ENCODE results near the gene NHLRC4. TPM values are rescaled to one million over a fixed set of nuclear protein-coding genes. Genes with fewer than 3 reads are reported as not detected.

NHLRC4 gene
- total and polyA plus RNA-seq, 2 of the 13 experiments (the other 11 are each of a cell fraction or from before 2014, with no cell fraction given): 0.40 to 0.59 TPM

DNA sequence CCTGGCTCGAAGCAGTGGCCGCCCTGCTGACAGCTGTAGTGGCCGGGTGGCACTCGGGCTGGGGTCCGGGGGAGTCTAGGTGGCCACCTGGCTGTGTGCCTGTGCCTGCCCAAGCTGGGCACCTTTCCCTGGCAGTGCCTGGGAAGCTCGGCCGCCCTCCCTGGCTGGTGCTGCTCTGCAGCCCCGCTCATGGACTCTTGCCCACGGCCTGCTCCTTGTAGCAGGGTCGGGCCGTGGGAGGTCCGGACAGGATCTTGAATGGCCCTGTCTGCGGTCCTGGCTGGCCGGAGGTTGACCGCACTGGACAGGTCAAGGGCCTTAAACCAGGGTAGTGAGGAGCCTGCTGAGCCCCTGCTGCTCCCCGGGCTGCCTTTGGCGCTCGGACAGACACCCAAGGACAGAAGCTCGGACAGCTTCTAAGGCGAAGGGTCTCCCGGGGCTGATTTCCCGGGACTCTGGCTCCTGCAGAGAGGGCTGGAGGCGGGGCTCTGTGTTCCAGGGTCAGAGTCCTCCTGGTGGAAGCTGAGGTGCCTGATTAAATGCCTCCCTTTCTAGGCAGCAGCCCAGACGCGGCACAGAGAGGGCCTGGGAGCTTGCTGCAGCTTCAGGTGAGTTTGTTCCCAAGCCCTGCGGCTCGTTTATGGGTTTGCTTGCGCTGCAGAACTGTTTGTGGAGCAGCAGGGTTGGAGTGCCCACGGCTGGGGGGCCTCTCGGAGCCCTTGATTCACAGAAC lies 33.2 kb upstream of the NHLRC4 start (continued):
- TF ChIP-seq, protein P1, sequence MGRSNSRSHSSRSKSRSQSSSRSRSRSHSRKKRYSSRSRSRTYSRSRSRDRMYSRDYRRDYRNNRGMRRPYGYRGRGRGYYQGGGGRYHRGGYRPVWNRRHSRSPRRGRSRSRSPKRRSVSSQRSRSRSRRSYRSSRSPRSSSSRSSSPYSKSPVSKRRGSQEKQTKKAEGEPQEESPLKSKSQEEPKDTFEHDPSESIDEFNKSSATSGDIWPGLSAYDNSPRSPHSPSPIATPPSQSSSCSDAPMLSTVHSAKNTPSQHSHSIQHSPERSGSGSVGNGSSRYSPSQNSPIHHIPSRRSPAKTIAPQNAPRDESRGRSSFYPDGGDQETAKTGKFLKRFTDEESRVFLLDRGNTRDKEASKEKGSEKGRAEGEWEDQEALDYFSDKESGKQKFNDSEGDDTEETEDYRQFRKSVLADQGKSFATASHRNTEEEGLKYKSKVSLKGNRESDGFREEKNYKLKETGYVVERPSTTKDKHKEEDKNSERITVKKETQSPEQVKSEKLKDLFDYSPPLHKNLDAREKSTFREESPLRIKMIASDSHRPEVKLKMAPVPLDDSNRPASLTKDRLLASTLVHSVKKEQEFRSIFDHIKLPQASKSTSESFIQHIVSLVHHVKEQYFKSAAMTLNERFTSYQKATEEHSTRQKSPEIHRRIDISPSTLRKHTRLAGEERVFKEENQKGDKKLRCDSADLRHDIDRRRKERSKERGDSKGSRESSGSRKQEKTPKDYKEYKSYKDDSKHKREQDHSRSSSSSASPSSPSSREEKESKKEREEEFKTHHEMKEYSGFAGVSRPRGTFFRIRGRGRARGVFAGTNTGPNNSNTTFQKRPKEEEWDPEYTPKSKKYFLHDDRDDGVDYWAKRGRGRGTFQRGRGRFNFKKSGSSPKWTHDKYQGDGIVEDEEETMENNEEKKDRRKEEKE (IDR thresholded peaks at IDR 0.05): no peak
- no peak for TF ChIP-seq ZSCAN22 (CRISPR knock-in tag; IDR thresholded peaks at IDR 0.05)
- TF ChIP-seq AKAP8 (CRISPR knock-in tag; IDR thresholded peaks at IDR 0.05): peak; percentile 70; the same call in 1 of the 2 replicates
- TF ChIP-seq PHF5A (CRISPR knock-in tag; IDR thresholded peaks at IDR 0.05; ENCODE audit: low read depth, unreplicated experiment): no peak
- 0 out of 2 replicates have a peak, but pooled peaks have one; percentile 61 for TF ChIP-seq NRL (CRISPR knock-in tag; IDR thresholded peaks at IDR 0.05; ENCODE audit: borderline replicate concordance)
- TF ChIP-seq ZNF839 (CRISPR knock-in tag; IDR thresholded peaks at IDR 0.05; ENCODE audit: borderline replicate concordance): 0 out of 2 replicates have a peak, but pooled peaks have one; percentile 21
- no peak for TF ChIP-seq SUZ12 (IDR thresholded peaks at IDR 0.05; ENCODE audit: low read depth, low read length)
- no peak for TF ChIP-seq ZNF558 (CRISPR knock-in tag; IDR thresholded peaks at IDR 0.05; ENCODE audit: borderline replicate concordance)
- no peak for TF ChIP-seq PRMT3 (CRISPR knock-in tag; IDR thresholded peaks at IDR 0.05; ENCODE audit: borderline replicate concordance, low read depth)
- TF ChIP-seq JUND (CRISPR knock-in tag; IDR thresholded peaks at IDR 0.05): no peak
- no peak for TF ChIP-seq ZNF557 (CRISPR knock-in tag; IDR thresholded peaks at IDR 0.05)
- TF ChIP-seq TCF7 (IDR thresholded peaks at IDR 0.05; ENCODE audit: low read depth): no peak
- TF ChIP-seq PAX8 (CRISPR knock-in tag; IDR thresholded peaks at IDR 0.05; ENCODE audit: borderline replicate concordance): no peak
- no peak for TF ChIP-seq ZNF17 (CRISPR knock-in tag; IDR thresholded peaks at IDR 0.05)
- no peak for TF ChIP-seq MAFK (conservative IDR thresholded peaks at IDR 0.05 in 1 of 2, IDR thresholded peaks at IDR 0.05 in 1 of 2; ENCODE audit: low read length in 2 of 2)
- TF ChIP-seq SETDB1 (CRISPR knock-in tag; IDR thresholded peaks at IDR 0.05; ENCODE audit: borderline replicate concordance): no peak
- no peak for TF ChIP-seq ZNF44 (CRISPR knock-in tag; IDR thresholded peaks at IDR 0.05)
- TF ChIP-seq ZKSCAN8 (CRISPR knock-in tag; IDR thresholded peaks at IDR 0.05; ENCODE audit: borderline replicate concordance): no peak
- no peak for TF ChIP-seq ZNF644 (CRISPR knock-in tag; IDR thresholded peaks at IDR 0.05; ENCODE audit: low read depth)
- TF ChIP-seq, protein P2, sequence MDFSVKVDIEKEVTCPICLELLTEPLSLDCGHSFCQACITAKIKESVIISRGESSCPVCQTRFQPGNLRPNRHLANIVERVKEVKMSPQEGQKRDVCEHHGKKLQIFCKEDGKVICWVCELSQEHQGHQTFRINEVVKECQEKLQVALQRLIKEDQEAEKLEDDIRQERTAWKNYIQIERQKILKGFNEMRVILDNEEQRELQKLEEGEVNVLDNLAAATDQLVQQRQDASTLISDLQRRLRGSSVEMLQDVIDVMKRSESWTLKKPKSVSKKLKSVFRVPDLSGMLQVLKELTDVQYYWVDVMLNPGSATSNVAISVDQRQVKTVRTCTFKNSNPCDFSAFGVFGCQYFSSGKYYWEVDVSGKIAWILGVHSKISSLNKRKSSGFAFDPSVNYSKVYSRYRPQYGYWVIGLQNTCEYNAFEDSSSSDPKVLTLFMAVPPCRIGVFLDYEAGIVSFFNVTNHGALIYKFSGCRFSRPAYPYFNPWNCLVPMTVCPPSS (IDR thresholded peaks at IDR 0.05): no peak
- no peak for TF ChIP-seq EEA1 (CRISPR knock-in tag; IDR thresholded peaks at IDR 0.05; ENCODE audit: borderline replicate concordance)
- TF ChIP-seq HNRNPLL (IDR thresholded peaks at IDR 0.05; ENCODE audit: low read depth, low read length, poor library complexity, severe bottlenecking): peak; percentile 67
- 0 out of 2 replicates have a peak, but pooled peaks have one; percentile 59 for TF ChIP-seq CCDC6 (CRISPR knock-in tag; IDR thresholded peaks at IDR 0.05)
- TF ChIP-seq ZNF263 (CRISPR knock-in tag; IDR thresholded peaks at IDR 0.05): peak; percentile 76
- peak; percentile 9; the same call in 1 of the 2 replicates for TF ChIP-seq STAG1 (CRISPR knock-in tag; IDR thresholded peaks at IDR 0.05)
- TF ChIP-seq RFX1 (IDR thresholded peaks at IDR 0.05): no peak
- no peak for TF ChIP-seq FOXC1 (CRISPR knock-in tag; IDR thresholded peaks at IDR 0.05; ENCODE audit: borderline replicate concordance)
